NCI-H1105 (cell line): ENCODE measurements around the gene ANKRD13A.
"Not testable (repeated sequence)": the region's sequence is repeated elsewhere in the genome, so short reads cannot be mapped to it uniquely, and the experiment has no call there.

ENCODE experiments used
- DNase-seq: peaks from one replicate; lab custom pipeline; 2025; lab: John Stamatoyannopoulos, UW

ANKRD13A gene

DNA sequence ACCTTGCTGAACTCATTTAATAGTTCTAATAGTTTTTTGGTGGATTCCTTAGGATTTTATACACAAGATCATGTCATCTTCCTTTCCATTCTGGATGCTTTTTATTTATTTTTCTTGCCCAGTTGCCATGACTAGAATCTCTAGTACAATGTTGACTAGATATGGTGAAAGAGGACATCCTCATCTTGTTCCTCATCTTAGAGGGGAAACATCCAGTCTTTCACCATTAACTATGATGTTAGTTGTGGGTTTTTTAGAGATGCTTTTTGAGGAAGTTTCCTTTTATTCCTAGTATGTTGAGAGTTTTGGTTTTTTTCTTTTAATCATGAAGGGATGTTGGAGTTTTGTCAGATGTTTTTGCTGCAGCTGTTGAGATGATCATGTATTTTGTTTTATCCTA, 8.7 kb downstream of the ANKRD13A start:
- no peak for DNase-seq

DNA sequence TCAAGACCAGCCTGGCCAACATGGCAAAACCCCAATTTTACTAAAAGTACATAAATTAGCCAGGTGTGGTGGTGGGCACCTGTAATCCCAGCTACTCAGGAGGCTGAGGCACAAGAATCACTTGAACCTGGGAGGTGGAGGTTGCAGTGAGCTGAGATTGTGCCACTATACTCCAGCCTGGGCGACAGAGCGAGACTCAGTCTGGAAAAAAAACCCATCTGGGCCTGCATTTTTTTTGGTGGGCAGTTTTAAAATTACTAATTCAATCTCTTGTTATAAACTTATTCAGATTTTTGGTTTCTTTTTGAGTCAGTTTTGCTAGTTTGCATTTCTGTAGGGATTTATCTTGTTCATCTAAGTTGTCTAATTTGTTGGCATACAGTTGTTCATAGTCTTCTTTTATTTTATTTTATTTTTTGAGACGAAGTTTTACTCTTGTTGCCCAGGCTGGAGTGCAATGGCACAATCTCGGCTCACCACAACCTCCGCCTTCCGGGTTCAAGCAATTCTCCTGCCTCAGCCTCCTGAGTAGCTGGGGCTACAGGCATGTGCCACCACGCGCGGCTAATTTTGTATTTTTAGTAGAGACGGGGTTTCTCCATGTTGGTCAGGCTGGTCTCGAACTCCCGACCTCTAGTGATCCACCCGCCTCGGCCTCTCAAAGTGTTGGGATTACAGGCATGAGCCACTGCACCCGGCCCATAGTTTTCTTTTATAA, 9.6 kb downstream of the ANKRD13A start:
- not testable (repeated sequence) for DNase-seq

DNA sequence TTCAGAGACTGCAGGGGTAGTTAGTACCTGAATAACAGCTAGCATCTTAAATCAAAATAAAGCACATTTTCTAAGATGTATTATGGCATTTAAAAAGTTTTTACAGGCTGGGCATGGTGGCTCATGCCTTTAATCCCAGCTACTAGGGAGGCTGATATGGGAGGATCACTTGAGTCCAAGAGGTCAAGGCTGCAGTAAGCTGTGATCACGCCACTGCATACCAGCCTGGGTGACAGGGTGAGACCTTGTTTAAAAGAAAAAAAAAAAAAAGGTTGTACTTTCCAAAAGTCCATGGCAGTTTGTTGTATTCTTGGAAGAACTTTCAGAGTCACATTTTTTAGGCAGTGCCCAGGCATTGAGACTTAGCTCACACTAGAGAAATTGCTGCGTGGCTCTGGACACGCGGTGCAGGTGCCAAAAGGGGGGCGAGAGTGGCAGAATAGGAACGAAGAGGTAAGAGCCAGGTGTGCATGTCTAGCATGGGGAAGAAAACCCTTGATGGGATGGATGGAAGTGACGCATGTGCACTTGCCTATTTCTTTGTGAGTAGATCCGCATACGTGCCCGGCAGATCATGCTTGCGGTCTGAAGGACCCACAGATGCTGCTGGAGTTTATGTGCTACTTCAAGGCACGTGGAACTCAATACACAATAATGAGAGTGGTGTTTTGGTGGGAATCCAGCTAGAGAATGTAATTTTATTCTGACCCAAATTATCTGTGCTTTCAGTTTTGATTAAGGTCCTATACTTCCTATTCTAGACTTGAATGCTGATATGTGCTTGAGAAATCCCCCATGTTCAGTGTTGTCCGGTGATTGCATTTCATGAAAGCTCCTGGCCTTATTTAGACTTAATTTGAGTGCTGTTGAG, 11.9 kb downstream of the ANKRD13A start:
- DNase-seq: no peak

DNA sequence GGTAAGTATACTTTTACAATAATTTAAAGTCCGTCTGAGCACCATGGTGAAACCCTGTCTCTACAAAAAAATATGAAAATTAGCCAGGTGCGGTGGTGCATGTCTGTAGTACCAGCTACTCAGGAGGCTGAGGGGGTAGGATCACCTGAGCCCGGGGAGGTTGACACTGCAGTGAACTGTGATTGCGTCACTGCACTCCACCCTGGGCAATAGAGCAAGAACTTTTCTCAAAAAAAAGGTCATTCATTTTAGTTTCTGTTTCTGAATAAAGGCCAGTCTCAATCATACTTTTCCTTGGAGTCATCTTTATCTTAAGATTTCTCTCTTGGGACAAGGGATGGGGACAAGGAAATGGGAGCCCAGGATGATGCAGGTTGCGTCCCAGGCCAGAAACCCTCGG, 12.9 kb downstream of the ANKRD13A start:
- no peak for DNase-seq

DNA sequence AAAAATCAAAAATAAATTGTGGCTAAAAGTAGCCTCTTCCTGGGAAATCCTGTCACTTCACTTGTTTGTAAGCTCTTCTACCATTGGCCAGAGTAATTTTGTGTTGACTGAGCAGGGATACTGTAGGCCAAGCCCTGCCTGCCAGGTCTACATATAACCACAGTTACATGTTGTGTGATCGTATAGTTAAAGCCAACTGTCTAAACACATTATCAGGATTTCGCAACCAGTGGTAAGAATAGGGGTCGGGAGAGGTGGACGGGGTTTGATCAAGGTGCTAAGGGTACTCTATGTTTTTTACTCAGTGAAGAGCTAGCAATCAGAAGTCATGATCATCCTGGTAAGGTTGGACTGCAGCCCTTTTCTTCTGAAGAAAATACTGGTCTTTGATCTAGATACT, 13.4 kb downstream of the ANKRD13A start:
- no peak for DNase-seq

DNA sequence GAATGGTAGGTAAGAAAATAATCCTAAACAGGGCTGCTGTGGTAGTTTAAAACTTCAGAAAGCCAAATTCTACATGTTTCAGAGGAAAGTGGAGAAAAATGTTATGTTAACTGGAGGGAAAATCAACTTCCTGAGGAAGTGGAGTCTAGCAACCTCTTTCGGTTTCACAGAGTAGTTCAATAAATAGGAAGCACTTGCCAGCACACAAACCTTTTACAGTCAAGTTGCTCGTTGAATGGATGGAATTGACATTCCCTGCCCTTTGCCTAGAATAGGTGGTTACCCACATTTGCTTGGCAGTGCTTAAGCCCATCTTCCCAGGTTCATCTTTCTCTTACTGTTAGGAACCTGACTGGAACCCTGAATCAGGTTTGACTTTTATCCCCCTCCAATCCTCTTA, 15.9 kb downstream of the ANKRD13A start:
- DNase-seq: no peak

DNA sequence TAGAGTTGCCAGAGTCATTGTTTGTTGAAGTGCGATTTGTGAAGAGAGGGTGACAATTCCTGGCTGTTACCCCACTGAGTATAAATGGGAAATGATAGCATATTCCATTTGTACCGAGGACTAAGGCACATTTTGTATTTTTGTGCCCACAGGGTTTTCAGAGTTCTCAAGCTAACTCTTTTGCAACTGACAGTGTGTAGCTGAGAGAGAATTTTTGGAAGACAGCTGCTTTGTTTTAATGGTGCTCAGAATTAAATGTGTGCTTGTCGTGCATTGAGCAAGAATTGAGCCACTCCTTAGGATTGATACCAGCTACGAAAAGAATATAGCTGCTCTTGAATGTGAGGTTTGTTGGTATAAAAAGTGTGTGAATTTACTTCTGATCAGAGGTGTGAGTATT, 21.7 kb downstream of the ANKRD13A start:
- DNase-seq: no peak

DNA sequence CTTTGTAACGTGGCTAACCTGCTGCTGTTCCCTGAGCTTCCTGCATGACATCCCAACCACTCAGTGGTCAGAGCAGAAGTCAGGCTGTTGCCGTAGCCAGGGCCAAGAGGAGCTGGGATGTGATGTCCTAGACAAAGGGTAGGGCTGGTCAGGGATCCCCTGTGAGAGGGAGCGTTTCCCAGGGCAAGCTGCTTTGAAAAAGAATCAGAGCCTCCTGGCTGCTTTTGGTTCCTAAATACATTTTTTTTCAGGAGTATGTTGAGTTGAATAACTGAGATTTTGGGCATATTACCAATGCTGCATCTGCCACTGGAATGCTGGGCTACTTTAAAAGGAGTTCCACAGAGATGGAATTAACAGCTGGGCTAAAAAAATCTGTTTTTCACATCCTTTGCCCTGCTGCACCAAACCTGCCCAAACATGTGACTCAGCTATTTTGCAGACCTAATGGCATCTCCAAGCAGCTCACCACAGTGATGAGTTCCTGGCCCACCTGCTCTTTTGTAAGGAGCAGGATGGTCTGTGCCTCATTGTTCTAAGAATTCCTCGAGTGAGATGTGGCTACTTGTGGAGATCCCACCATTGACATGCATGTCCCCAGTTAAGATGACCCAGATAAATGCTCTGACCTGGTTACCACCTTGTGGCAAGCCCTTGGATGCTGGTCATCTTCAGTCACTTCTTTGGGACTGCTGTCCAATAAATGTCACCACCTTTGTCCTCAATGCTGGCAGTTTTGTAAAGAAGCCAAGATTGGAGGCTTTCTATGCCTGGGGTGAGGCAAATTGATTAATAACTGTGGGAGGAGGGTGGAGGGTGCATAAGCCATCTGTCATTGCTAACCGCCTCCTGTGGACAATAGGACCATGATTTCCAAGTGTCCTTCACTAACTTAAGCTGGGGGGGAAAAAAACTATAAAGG, 24.1 kb downstream of the ANKRD13A start:
- no peak for DNase-seq

DNA sequence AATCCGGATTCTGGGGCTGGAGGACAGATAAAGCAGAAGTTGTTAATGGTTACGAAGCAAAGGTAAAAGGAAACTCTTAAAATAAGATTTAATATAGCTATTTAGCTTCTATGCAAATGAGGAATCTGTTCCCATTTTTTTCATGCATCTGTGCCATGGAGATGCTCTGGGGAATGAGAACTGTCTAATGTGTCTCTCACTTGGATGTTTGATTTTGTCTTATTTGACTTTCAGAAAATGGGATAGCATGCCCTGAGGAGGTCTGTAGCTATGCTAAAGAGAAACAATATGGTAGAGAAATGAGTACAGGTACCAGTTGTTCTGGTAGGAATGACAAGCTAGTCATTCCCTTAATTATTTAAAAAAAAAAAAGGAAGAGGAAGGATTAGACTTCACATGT, 24.8 kb downstream of the ANKRD13A start:
- no peak for DNase-seq

DNA sequence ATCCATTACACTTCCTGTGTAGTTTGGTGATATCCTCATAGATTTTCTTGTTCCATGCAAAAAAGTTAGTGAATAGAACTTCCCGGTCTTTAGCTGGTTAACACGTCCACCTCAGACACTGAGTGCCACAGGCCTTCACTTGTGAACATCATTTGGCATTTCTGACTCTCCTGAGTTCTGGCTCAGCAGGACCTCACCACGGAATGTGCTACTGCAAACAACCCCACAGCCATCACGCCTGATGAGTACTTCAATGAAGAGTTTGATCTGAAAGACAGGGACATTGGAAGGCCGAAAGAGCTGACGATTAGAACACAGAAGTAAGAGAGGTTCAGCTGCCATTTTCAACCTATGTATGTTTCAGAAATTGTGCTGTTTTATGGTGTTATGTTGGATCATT, 29.1 kb downstream of the ANKRD13A start:
- no peak for DNase-seq

DNA sequence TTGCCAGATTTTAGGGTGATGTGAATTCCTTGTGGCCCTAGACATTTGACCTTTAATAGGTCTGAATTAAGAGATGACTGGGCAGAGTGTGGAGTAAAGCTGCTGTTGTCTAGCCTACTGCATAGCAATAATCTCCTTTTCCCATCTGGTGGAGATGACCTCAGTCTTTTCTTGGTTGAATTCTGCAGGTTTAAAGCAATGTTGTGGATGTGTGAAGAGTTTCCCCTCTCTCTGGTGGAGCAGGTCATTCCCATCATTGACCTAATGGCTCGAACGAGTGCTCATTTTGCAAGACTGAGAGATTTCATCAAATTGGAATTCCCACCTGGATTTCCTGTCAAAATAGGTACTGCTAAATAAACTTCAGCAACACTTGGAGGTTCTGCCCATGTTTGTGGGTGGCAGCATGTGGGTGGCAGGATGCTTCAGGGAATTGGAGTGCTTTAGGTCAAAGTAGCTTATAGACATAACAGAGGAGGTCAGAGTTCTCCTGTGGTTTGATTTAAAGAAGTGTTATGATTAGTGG, 30.1 kb downstream of the ANKRD13A start:
- DNase-seq: no peak

DNA sequence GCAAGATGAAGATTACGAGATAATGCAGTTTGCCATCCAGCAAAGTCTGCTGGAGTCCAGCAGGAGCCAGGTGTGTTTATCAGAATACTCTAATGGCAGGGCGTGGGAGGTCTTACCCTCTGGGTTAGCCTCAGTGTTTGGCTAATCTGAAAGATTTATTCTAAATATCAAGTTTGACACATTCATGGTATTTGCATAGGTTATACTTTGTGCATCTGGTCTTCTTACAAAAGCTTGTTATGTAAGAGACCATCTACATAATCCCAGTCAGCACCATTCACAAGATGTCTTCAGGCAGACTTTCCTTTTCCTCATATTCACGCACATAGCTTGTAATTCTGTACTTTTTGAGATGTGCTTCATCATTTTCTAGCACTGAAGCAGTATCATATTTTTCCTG, 34.7 kb downstream of the ANKRD13A start:
- no peak for DNase-seq

DNA sequence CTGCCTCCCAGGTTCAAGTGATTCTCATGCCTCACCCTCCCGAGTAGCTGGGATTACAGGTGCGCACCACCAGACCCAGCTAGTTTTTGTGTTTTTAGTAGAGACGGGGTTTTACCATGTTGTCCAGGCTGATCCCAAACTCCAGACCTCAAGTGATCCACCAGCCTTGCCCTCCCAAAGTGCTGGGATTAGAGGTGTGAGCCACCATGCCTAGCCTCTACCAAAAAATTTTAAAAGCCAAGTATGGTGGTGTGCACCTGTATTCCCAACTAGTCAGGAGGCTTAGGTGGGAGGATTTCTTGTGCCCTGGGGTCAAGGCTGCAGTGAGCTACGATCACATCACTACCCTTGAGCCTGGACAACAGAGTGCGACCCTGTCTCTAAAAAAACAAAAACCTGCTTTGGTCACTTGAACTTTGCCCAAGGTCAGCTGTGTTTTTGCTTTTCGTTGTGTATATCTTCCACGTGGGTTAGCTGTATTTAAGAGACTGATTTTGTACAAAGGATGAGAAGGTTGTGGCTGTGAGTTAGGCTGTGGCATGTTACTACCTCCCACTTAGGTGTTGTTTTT, 36.4 kb downstream of the ANKRD13A start:
- DNase-seq: no peak

DNA sequence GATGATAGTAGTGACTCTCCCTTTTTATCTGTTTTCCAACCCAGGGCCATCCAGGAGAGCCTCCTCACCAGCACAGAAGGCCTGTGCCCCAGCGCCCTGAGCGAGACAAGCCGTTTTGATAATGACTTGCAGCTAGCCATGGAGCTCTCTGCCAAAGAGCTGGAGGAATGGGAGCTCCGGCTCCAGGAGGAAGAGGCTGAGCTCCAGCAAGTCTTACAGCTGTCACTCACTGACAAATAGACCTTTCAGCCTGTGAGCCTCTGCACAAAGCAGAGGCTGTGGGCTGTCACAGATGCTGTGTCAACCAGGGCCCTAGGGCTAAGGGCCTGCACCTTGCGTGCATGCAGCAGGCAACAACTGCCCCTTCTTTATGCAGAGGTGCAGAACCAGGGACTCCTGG, 38.1 kb downstream of the ANKRD13A start:
- DNase-seq: no peak

DNA sequence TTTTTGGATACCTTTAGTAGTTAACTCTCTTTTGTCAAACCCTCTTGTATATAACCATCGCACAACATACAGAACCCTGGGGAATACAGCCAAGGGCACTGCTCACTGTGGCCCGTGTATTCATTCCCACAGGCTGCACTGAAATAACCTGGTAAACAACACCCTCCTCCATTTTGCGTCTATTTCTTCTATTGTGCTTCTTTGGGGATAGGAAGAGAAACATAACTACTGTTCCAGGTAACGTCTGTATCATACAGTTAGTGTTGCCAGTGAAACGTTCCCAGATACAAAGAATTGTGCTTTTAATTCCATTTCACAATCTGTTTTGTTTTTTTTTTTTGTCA, 39.5 kb downstream of the ANKRD13A start:
- no peak for DNase-seq

DNA sequence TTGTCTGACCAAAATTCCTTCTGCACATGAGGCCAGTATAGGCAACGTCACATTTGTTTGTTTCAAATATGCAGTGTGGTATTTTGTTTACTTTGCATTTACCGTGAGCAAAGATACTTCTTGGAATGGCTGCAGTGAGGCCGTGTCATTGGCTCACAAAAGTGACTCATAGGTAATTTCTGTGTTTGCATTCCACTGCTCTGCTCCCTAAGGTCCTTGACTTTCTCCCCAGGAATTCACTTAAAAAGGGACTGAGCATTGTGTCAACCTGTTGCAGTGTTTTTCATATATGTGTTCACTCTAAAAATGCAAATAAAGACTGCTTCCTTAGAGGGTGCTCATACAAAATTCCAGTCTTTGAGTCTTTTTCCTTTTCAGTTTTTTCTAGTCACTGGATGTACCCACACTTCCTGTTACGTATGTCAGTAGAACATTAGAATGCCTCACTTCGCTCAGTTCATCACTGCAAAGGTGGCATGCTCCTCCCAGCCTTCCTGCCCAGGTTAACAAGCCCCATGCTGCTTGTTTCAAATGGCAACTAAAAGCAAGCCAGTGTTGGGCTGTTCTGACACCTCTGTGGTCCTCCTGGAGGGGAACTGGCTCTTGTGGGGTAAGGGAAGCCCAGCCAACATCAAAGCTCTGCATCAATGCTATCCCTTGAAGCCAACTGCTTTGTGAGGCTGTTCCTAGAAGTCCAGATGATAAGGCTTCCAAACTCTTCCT, 40.0 kb downstream of the ANKRD13A start:
- no peak for DNase-seq

DNA sequence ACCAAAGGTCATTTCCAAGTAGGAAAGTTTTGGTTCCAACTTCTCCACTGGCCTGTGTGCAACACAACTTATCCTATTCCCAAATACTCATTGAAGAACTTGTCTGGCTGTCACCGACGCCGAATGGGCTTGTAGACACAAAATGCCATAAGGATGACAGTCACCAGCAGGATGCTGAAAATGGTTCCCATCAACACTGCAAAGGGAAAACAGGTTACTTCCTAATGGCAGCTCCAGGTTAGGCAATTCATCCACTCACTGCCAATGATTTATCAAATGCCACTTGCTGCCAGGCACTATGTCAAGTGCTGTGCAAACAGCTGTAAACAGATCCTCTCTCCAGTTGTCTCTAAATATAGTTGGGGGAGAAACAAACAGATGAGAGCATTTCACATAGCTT, 43.0 kb downstream of the ANKRD13A start:
- DNase-seq: no peak

DNA sequence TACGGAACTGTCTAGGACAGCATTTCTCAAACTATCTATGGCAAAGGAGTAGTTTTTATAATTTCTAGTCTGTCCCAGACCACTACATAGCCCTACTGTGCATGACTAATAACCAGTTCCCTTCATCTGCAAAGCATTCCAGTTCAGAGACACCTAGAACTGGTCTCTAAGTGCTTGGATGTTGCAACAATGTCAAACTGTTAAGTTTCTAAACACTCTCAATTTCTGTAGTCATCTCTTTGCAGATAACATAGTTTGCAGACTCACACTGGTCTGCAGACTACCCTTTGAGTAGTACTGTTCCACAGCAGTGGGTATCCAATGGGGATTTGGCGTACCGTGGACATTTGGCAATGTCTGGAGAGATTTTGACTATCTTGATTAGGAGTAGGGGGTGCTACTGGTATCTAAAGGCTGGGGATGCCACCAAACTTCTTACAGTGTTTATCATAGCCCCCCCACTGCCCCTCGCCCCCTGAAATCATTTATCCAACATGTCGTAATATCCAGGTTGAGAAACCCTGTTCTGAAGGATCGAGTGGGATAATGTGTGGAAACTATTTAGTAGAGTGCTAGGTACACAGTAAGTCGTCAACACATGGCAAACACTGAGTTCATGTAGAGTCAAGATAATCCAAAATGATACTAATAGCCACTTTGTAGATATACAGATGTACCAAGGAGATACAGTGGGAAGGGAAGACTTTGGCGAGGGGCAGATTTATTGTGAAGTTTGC, 47.4 kb downstream of the ANKRD13A start:
- DNase-seq: no peak

DNA sequence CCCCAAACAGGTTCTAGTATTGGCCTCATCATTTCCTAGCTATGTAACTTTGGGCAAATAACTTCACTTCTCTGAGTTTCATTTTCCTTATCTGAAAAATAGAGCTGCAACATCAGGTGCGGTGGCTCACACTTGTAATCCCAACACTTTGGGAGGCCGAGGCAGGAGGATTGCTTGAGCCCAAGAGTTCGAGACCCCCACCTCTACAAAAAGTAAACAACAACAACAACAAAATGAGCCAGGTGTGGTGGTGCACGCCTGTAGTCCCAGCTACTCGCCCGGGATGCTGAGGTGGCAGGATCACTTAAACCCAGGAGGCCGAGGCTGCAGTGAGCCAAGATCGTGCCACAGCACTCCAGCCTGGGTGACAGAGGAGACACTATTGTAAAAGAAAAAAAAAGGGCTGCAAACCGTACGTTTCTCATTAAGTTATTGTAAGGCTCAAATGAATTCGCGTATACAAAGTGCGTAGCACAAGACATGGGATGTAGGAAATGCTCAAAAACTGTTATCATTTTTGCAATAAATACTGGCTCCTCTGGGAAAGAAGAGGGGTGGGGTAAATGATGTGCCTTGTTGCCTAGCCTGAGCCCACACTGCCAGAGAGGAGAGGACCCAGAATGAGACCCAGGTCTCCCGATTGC, 48.2 kb downstream of the ANKRD13A start:
- DNase-seq: no peak
